Measurements from ENCODE around the gene OLFML2B. TPM values are rescaled to one million over a fixed set of nuclear protein-coding genes. Genes with fewer than 3 reads are reported as not detected.

Gene OLFML2B
- total and polyA plus RNA-seq, 2 of the 13 experiments (the other 11 are each of a cell fraction or from before 2014, with no cell fraction given), result not detected

- TF ChIP-seq PHF20 (CRISPR knock-in tag; IDR thresholded peaks at IDR 0.05) (0 out of 2 replicates have a peak, but pooled peaks have one; percentile 22), RFX3 (CRISPR knock-in tag; IDR thresholded peaks at IDR 0.05) (no peak), RARA (CRISPR knock-in tag; IDR thresholded peaks at IDR 0.05) (0 out of 2 replicates have a peak, but pooled peaks have one; percentile 13), MZF1 (CRISPR knock-in tag; IDR thresholded peaks at IDR 0.05; ENCODE audit: borderline replicate concordance) (no peak), NCOA2 (CRISPR knock-in tag; IDR thresholded peaks at IDR 0.05) (peak; percentile 22; the same call in 1 of the 2 replicates), RXRA (CRISPR knock-in tag; IDR thresholded peaks at IDR 0.05) (no peak), ZNF569 (CRISPR knock-in tag; IDR thresholded peaks at IDR 0.05; ENCODE audit: borderline replicate concordance) (no peak), ELF1 (CRISPR knock-in tag; IDR thresholded peaks at IDR 0.05) (0 out of 2 replicates have a peak, but pooled peaks have one; percentile 24), DMAP1 (CRISPR knock-in tag; IDR thresholded peaks at IDR 0.05) (no peak; the same call in 1 of the 2 replicates), ZNF619 (CRISPR knock-in tag; IDR thresholded peaks at IDR 0.05) (no peak), SETDB1 (CRISPR knock-in tag; IDR thresholded peaks at IDR 0.05; ENCODE audit: borderline replicate concordance) (no peak), SOX5 (CRISPR knock-in tag; IDR thresholded peaks at IDR 0.05; ENCODE audit: borderline replicate concordance) (no peak), IKZF4 (CRISPR knock-in tag; IDR thresholded peaks at IDR 0.05; ENCODE audit: borderline replicate concordance, low read depth, not compliant biosample characterization) (no peak)
- TF ChIP-seq, protein P1, sequence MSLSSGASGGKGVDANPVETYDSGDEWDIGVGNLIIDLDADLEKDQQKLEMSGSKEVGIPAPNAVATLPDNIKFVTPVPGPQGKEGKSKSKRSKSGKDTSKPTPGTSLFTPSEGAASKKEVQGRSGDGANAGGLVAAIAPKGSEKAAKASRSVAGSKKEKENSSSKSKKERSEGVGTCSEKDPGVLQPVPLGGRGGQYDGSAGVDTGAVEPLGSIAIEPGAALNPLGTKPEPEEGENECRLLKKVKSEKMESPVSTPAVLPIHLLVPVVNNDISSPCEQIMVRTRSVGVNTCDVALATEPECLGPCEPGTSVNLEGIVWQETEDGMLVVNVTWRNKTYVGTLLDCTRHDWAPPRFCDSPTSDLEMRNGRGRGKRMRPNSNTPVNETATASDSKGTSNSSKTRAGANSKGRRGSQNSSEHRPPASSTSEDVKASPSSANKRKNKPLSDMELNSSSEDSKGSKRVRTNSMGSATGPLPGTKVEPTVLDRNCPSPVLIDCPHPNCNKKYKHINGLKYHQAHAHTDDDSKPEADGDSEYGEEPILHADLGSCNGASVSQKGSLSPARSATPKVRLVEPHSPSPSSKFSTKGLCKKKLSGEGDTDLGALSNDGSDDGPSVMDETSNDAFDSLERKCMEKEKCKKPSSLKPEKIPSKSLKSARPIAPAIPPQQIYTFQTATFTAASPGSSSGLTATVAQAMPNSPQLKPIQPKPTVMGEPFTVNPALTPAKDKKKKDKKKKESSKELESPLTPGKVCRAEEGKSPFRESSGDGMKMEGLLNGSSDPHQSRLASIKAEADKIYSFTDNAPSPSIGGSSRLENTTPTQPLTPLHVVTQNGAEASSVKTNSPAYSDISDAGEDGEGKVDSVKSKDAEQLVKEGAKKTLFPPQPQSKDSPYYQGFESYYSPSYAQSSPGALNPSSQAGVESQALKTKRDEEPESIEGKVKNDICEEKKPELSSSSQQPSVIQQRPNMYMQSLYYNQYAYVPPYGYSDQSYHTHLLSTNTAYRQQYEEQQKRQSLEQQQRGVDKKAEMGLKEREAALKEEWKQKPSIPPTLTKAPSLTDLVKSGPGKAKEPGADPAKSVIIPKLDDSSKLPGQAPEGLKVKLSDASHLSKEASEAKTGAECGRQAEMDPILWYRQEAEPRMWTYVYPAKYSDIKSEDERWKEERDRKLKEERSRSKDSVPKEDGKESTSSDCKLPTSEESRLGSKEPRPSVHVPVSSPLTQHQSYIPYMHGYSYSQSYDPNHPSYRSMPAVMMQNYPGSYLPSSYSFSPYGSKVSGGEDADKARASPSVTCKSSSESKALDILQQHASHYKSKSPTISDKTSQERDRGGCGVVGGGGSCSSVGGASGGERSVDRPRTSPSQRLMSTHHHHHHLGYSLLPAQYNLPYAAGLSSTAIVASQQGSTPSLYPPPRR (CRISPR knock-in tag; IDR thresholded peaks at IDR 0.05; ENCODE audit: borderline replicate concordance), result no peak
- TF ChIP-seq, protein P2, sequence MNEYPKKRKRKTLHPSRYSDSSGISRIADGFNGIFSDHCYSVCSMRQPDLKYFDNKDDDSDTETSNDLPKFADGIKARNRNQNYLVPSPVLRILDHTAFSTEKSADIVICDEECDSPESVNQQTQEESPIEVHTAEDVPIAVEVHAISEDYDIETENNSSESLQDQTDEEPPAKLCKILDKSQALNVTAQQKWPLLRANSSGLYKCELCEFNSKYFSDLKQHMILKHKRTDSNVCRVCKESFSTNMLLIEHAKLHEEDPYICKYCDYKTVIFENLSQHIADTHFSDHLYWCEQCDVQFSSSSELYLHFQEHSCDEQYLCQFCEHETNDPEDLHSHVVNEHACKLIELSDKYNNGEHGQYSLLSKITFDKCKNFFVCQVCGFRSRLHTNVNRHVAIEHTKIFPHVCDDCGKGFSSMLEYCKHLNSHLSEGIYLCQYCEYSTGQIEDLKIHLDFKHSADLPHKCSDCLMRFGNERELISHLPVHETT (CRISPR knock-in tag; conservative IDR thresholded peaks at IDR 0.05), result no peak; the same call in 1 of the 2 replicates
- TF ChIP-seq, protein P3, sequence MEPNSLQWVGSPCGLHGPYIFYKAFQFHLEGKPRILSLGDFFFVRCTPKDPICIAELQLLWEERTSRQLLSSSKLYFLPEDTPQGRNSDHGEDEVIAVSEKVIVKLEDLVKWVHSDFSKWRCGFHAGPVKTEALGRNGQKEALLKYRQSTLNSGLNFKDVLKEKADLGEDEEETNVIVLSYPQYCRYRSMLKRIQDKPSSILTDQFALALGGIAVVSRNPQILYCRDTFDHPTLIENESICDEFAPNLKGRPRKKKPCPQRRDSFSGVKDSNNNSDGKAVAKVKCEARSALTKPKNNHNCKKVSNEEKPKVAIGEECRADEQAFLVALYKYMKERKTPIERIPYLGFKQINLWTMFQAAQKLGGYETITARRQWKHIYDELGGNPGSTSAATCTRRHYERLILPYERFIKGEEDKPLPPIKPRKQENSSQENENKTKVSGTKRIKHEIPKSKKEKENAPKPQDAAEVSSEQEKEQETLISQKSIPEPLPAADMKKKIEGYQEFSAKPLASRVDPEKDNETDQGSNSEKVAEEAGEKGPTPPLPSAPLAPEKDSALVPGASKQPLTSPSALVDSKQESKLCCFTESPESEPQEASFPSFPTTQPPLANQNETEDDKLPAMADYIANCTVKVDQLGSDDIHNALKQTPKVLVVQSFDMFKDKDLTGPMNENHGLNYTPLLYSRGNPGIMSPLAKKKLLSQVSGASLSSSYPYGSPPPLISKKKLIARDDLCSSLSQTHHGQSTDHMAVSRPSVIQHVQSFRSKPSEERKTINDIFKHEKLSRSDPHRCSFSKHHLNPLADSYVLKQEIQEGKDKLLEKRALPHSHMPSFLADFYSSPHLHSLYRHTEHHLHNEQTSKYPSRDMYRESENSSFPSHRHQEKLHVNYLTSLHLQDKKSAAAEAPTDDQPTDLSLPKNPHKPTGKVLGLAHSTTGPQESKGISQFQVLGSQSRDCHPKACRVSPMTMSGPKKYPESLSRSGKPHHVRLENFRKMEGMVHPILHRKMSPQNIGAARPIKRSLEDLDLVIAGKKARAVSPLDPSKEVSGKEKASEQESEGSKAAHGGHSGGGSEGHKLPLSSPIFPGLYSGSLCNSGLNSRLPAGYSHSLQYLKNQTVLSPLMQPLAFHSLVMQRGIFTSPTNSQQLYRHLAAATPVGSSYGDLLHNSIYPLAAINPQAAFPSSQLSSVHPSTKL (CRISPR knock-in tag; IDR thresholded peaks at IDR 0.05), result peak; percentile 20; the same call in 1 of the 2 replicates
Measured at GRCh38 chr1:162069334-162070093, 45.8 kb upstream of the OLFML2B start, which contains the start of gene NOS1AP (continued).
